Calu3 (cell line): ENCODE results near the gene RALGAPB. TPM values are rescaled to one million over a fixed set of nuclear protein-coding genes. Genes with fewer than 3 reads are reported as not detected.

ENCODE experiments used
- BruUV-seq: library from RNA; stranded (reverse); fragments of 400-500 nt; replicated peaks from 2 replicates; lab custom pipeline; 2021; lab: Mats Ljungman, UMichigan
- CTCF ChIA-PET: fragments of 300-600 bp; sonication (Branson Sonifier 250); formaldehyde crosslinking; loops from one replicate; lab custom pipeline; 2022; ENCODE audit warnings: antibody characterized with exemption; lab: Charles Lee
- DNase-seq: peaks from one replicate; pipeline ENCODE4 v3.0.0; 2022
- H3K27ac Mint-ChIP-seq: one replicate; pipeline ENCODE4 v1.8.0; 2022; ENCODE audit warnings: mixed read lengths; ENCODE audit not compliant: unreplicated experiment
- H3K27me3 Mint-ChIP-seq: one replicate; pipeline ENCODE4 v1.8.0; 2022; ENCODE audit warnings: mixed read lengths; ENCODE audit not compliant: unreplicated experiment
- H3K36me3 Mint-ChIP-seq: one replicate; pipeline ENCODE4 v1.8.0; 2022; ENCODE audit warnings: mild to moderate bottlenecking, moderate library complexity, mixed read lengths; ENCODE audit not compliant: insufficient read depth, unreplicated experiment
- H3K4me1 Mint-ChIP-seq: one replicate; pipeline ENCODE4 v1.8.0; 2022; ENCODE audit warnings: mild to moderate bottlenecking, low read depth, mixed read lengths; ENCODE audit not compliant: unreplicated experiment
- H3K4me3 Mint-ChIP-seq: one replicate; pipeline ENCODE4 v1.8.0; 2022; ENCODE audit warnings: mild to moderate bottlenecking, low read depth, moderate library complexity, mixed read lengths; ENCODE audit not compliant: unreplicated experiment
- H3K9me3 Mint-ChIP-seq: one replicate; pipeline ENCODE4 v1.8.0; 2022; ENCODE audit warnings: low read depth, mixed read lengths; ENCODE audit not compliant: unreplicated experiment
- intact Hi-C: fragments of 100-400 bp; cut with micrococcal nuclease; formaldehyde crosslinking; loops from one replicate; pipeline ENCODE4 v1.10.0; 2022; ENCODE audit not compliant: unreplicated experiment
- total RNA-seq: library from RNA; stranded (reverse); gene quantifications from 2 replicates; pipeline ENCODE4 v1.2.3, GENCODE V29; 2022
- TF ChIP-seq, protein P1 (sequence below): fragments of 200-600 bp; IDR thresholded peaks from one replicate; pipeline ENCODE4 v1.8.0; 2022; ENCODE audit warnings: antibody characterized with exemption; ENCODE audit not compliant: unreplicated experiment

The RALGAPB gene
- total RNA-seq, 1 experiment from 2014 or later: 59.8 TPM

DNA sequence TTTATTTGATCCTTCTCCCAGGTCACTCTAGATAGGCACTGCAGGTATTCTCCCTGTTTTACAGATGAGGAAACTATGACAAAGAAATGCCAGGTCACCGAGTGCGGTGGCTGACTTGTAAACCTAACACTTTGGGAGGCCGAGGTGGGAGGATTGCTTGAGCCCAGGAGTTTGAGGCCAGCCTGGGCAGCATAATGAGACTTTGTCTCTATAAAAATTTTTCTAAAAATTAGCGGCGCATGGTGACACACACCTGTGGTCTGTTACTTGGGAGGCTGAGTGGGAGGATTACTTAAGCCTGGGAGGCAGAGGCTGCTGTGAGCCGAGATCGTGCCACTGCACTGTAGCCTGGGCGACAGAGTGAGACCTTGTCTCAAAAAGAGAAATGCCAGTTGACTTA lies 5.1 kb downstream of the RALGAPB start:
- peaks cover 17% of the 10 kb centered on the region for H3K4me1 Mint-ChIP-seq
- no peaks in the 10 kb centered on the region for H3K27me3 Mint-ChIP-seq
- DNase-seq: no peak
- H3K27ac Mint-ChIP-seq: no peak overlapping the region
- CTCF ChIA-PET: interaction anchor here (0.8 kb wide), 1 partner anchor 13 kb away, joined by 3 read pairs; no protein-coding TSS in a partner anchor
- H3K4me3 Mint-ChIP-seq: no peak overlapping the region
- H3K36me3 Mint-ChIP-seq: peaks cover 20% of the 10 kb centered on the region
- no peaks in the 10 kb centered on the region for H3K9me3 Mint-ChIP-seq
- BruUV-seq: no TSS peak
- intact Hi-C loops: no loop called here
- TF ChIP-seq, protein P1, sequence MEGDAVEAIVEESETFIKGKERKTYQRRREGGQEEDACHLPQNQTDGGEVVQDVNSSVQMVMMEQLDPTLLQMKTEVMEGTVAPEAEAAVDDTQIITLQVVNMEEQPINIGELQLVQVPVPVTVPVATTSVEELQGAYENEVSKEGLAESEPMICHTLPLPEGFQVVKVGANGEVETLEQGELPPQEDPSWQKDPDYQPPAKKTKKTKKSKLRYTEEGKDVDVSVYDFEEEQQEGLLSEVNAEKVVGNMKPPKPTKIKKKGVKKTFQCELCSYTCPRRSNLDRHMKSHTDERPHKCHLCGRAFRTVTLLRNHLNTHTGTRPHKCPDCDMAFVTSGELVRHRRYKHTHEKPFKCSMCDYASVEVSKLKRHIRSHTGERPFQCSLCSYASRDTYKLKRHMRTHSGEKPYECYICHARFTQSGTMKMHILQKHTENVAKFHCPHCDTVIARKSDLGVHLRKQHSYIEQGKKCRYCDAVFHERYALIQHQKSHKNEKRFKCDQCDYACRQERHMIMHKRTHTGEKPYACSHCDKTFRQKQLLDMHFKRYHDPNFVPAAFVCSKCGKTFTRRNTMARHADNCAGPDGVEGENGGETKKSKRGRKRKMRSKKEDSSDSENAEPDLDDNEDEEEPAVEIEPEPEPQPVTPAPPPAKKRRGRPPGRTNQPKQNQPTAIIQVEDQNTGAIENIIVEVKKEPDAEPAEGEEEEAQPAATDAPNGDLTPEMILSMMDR: no peak

DNA sequence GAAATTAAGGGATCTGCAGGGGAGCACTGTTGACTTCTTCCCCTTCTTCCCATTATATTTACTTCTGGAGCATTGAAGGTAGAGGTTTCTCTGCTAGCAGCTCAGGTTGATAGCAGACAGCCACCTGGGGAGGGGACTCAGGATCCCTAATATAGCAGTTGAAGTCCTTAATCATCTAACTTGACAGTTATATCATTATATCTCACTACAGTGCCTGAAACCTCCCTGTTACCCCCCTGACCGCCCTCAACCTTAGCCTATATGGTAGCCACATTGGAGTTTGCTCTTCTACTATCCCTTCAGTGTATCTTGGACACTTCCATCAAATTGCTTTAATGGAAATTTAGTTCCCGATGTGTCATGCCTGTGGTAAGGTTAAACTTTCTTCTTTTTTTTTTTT lies 7.0 kb downstream of the RALGAPB start:
- Mint-ChIP-seq H3K4me1 (peaks cover 7% of the 10 kb centered on the region), H3K27ac (no peak overlapping the region), H3K9me3 (no peaks in the 10 kb centered on the region), H3K36me3 (peaks cover 3% of the 10 kb centered on the region), H3K27me3 (no peaks in the 10 kb centered on the region), H3K4me3 (no peak overlapping the region)
- no TSS peak for BruUV-seq
- TF ChIP-seq, protein P1: no peak
- DNase-seq: no peak
- CTCF ChIA-PET: interaction anchor here (0.6 to 0.7 kb wide), 3 partner anchors 36 to 829 kb away, joined by 3 read pairs; no protein-coding TSS in a partner anchor
- intact Hi-C loops: no loop called here

DNA sequence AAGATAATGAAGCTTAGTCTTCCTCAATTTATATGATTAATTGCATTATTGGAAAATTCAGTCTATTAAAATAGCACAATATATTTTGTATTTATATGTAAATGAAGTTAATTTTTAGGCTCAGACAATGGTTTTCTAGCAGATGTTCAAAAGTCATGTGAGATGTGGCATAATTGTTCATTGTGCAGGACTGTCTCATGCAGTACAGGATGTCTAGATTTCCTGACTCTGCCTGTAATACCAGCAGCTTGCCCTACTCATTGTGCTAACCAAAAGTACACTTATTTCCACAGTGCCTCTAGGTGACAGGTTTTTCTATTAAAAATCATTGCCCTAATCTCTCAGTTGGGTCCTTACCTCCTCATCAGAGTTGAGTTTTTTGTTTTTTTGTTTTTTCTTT lies 12.4 kb downstream of the RALGAPB start:
- Mint-ChIP-seq H3K27me3 (no peaks in the 10 kb centered on the region), H3K27ac (no peak overlapping the region), H3K4me1 (no peaks in the 10 kb centered on the region), H3K4me3 (no peak overlapping the region), H3K36me3 (peaks cover 15% of the 10 kb centered on the region), H3K9me3 (no peaks in the 10 kb centered on the region)
- no peak for DNase-seq
- TF ChIP-seq, protein P1: no peak
- intact Hi-C loops: no loop called here
- no TSS peak for BruUV-seq
- CTCF ChIA-PET: no interaction called here

DNA sequence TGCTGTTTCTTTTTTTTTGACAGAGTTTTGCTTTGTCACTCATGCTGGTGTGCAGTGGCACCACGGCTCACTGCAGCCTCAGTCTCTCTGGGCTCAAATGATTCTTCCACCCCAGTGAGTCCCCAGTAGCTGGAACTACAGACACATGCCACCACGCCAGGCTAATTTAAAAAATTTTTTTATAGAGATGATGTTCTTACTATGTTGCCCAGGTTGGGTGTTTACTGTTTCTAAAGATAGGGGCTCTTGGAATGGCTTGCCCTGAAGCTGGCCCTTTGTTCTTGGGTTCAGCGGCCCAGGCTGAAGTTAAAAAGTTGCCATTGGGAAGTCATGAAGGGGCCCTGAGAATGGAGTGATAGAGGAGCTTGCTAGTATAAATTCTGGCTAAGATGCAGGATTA lies 16.5 kb downstream of the RALGAPB start:
- TF ChIP-seq, protein P1: no peak
- Mint-ChIP-seq H3K9me3 (no peaks in the 10 kb centered on the region), H3K27ac (no peak overlapping the region), H3K36me3 (peaks cover 15% of the 10 kb centered on the region), H3K4me3 (no peak overlapping the region), H3K27me3 (no peaks in the 10 kb centered on the region), H3K4me1 (no peaks in the 10 kb centered on the region)
- no peak for DNase-seq
- BruUV-seq: no TSS peak
- CTCF ChIA-PET: interaction anchor here (0.6 kb wide), 1 partner anchor 48 kb away, joined by 3 read pairs; no protein-coding TSS in a partner anchor
- intact Hi-C loops: no loop called here
